Measurements from ENCODE around the gene SLC36A4. TPM values are rescaled to one million over a fixed set of nuclear protein-coding genes. Genes with fewer than 3 reads are reported as not detected.

The SLC36A4 gene
- total and polyA plus RNA-seq, 9 of the 15 experiments (the other 6 are each of a cell fraction or from before 2014, with no cell fraction given) = 1.4 to 8.0 (median 5.4) TPM

- in situ Hi-C loops (cut with MboI) = no loop called here
- TF ChIP-seq ZNF766 (CRISPR knock-in tag; conservative IDR thresholded peaks at IDR 0.05) (no peak), PREB (CRISPR knock-in tag; IDR thresholded peaks at IDR 0.05) (no peak), ZNF699 (CRISPR knock-in tag; IDR thresholded peaks at IDR 0.05; ENCODE audit: insufficient replicate concordance) (no peak), NFXL1 (CRISPR knock-in tag; IDR thresholded peaks at IDR 0.05) (no peak), SIN3A (IDR thresholded peaks at IDR 0.05; ENCODE audit: borderline replicate concordance in 2 of 2, control insufficient read depth in 1 of 2, low read depth in 2 of 2, low read length in 2 of 2) (no peak), ZNF511 (CRISPR knock-in tag; IDR thresholded peaks at IDR 0.05) (no peak), ZBTB8A (IDR thresholded peaks at IDR 0.05; ENCODE audit: partially characterized antibody) (no peak), TCF7L2 (IDR thresholded peaks at IDR 0.05; ENCODE audit: low read depth, low read length) (no peak), ESRRB (CRISPR knock-in tag; IDR thresholded peaks at IDR 0.05; ENCODE audit: borderline replicate concordance) (no peak), PHF21A (IDR thresholded peaks at IDR 0.05; ENCODE audit: borderline replicate concordance, low read depth) (no peak), RAD21 (CRISPR knock-in tag; conservative IDR thresholded peaks at IDR 0.05 in 1 of 2, IDR thresholded peaks at IDR 0.05 in 1 of 2) (no peak), MECOM (CRISPR knock-in tag; IDR thresholded peaks at IDR 0.05) (no peak), SMARCB1 (IDR thresholded peaks at IDR 0.05; ENCODE audit: insufficient read length, low read depth) (no peak), KLF10 (CRISPR knock-in tag; IDR thresholded peaks at IDR 0.05) (no peak), ZNF3 (CRISPR knock-in tag; IDR thresholded peaks at IDR 0.05) (no peak)
Measured at GRCh38 chr11:93221539-93221938, 23.7 kb upstream of the SLC36A4 start.

More at GRCh38 chr11:93221539-93221938, 23.7 kb upstream of the SLC36A4 start:
- Histone ChIP-seq H2AFZ (ENCODE audit: low read depth, low read length) (no peak overlapping the region), H3K9me1 (ENCODE audit: control insufficient read depth, insufficient read depth, low read length) (no peaks in the 10 kb centered on the region), H3K4me1 (replicated peaks in 1 of 2; ENCODE audit: control insufficient read depth in 2 of 2, insufficient read depth in 2 of 2, low read length in 2 of 2) (no peaks in the 10 kb centered on the region), H3K27ac (ENCODE audit: extremely low read depth, low read depth, low read length) (no peak overlapping the region), H3K9me3 (replicated peaks; ENCODE audit: control insufficient read depth, insufficient read depth, low read depth, low read length) (no peaks in the 10 kb centered on the region), H3K9ac (ENCODE audit: insufficient read depth in 1 of 2, low read depth in 2 of 2, low read length in 2 of 2) (no peak overlapping the region), H3K79me2 (ENCODE audit: control insufficient read depth, insufficient read depth, low read length) (no peaks in the 10 kb centered on the region), H3K27me3 (ENCODE audit: control insufficient read depth in 2 of 2, insufficient read depth in 2 of 2, low read length in 2 of 2) (no peaks in the 10 kb centered on the region), H3K36me3 (ENCODE audit: control insufficient read depth, insufficient read depth, low read length) (no peaks in the 10 kb centered on the region), H4K20me1 (replicated peaks; ENCODE audit: control insufficient read depth, insufficient read depth, low read length) (no peaks in the 10 kb centered on the region), H3K4me3 (no peak overlapping the region), H3K4me2 (ENCODE audit: insufficient read depth, low read length) (no peak overlapping the region)
- intact Hi-C loops (cut with micrococcal nuclease) = no loop called here
- no peak for ATAC-seq
- ChIA-PET POLR2A (no interaction called here), CTCF (ENCODE audit: low intra/inter-chr PET ratio) (no interaction called here)
- DNase-seq (ENCODE audit: extremely low read depth in 1 of 4, low spot score in 3 of 4) = no peak
- no peak for FAIRE-seq
- BruUV-seq (replicated peaks) = no TSS peak
- WGBS (ENCODE audit: insufficient coverage, low coverage, missing lambda C conversion rate) = 0% methylated on average over 4 of the region's 4 CpGs
